ENCODE measurements around the gene ANKRD37.

- TF ChIP-seq POLR2A (IDR thresholded peaks at IDR 0.05) (no peak), CTCF (IDR thresholded peaks at IDR 0.05) (no peak), POLR2AphosphoS5 (IDR thresholded peaks at IDR 0.05) (no peak)
These were observed 33.0 kb downstream of the ANKRD37 start for GRCh38 chr4:185429660-185430059.

Data from stomach (tissue), 4 donors.